Transverse colon (tissue), 4 donors: ENCODE results near the gene AGPAT1.

ENCODE experiments used
- CTCF ChIP-seq, 5 experiments: fragments of 200-600 bp in 3 of 5; fragments of 450-650 bp in 2 of 5; sonication (generic) in 3 of 5; IDR thresholded peaks; 1 replicate in 2 of 5; 2 replicates in 3 of 5; pipeline ENCODE4 v1.5.1; 2016 to 2017; ENCODE audit warnings: antibody characterized with exemption in 5 of 5, inconsistent platforms in 3 of 5, mild to moderate bottlenecking in 2 of 5, moderate library complexity in 1 of 5
- EP300 ChIP-seq: sonication (generic); formaldehyde crosslinking; IDR thresholded peaks from one replicate; pipeline ENCODE4 v1.6.1; 2017; ENCODE audit warnings: antibody characterized with exemption, low read depth
- POLR2A ChIP-seq: fragments of 450-650 bp; IDR thresholded peaks from one replicate; pipeline ENCODE4 v1.6.1; 2016; ENCODE audit warnings: antibody characterized with exemption, mild to moderate bottlenecking, moderate library complexity
- POLR2AphosphoS5 ChIP-seq, 3 donors: sonication (generic); formaldehyde crosslinking; IDR thresholded peaks; one replicate each; pipeline ENCODE4 v1.6.1; 2016; ENCODE audit warnings: antibody characterized with exemption in 3 of 3

- TF ChIP-seq CTCF (IDR thresholded peaks at IDR 0.05) = peak in 1 of 5 experiments; percentile 9
- no peak for TF ChIP-seq POLR2A
- no peak for TF ChIP-seq POLR2AphosphoS5 (IDR thresholded peaks at IDR 0.05)
- TF ChIP-seq EP300 = no peak
Observed at GRCh38 chr6:32129297-32130088, 46.4 kb downstream of the AGPAT1 start.
